HG03066 (cell line): ENCODE results near the gene CRYZL1.
A peak's percentile ranks its signal among the peaks of the same experiment; 100 is the strongest.

ENCODE experiments used
- ATAC-seq: cut with Tn5 transposase; IDR thresholded peaks from one replicate; pipeline ENCODE4 v1.9.1; 2021; ENCODE audit warnings: low read depth; ENCODE audit not compliant: unreplicated experiment

Gene CRYZL1

GRCh38 chr21:33542640-33543504, 98.7 kb downstream of the CRYZL1 start, which contains the start of gene SON:
TSS of gene SON (plus strand) at chr21:33543038. CDS start at chr21:33543093, 55 bp downstream.
- peak; percentile 92 for ATAC-seq

- peak; percentile 45 for ATAC-seq
These were observed 99.5 kb downstream of the CRYZL1 start, which contains the start of gene GART for GRCh38 chr21:33541756-33542639. TSS of gene GART (minus strand) at chr21:33542117. CDS start at chr21:33539315, 2,802 bp downstream.

GRCh38 chr21:33541105-33541711, 100.3 kb downstream of the CRYZL1 start:
- ATAC-seq, result no peak

- ATAC-seq, result no peak
These were observed 100.8 kb downstream of the CRYZL1 start for GRCh38 chr21:33540711-33541104.

- ATAC-seq, result no peak
These were observed 101.9 kb downstream of the CRYZL1 start for GRCh38 chr21:33539616-33540015.
